Measurements from ENCODE around the gene C10orf67.

Gene C10orf67

GRCh38 chr10:23200586-23200985 is 144.0 kb downstream of the C10orf67 start:
- no peak overlapping the region for H3K27ac ChIP-seq (ENCODE audit: low read depth, low read length)
- no peaks in the 10 kb centered on the region for H3K9me3 ChIP-seq (ENCODE audit: insufficient read depth, low read length)
- H2AFZ ChIP-seq (ENCODE audit: low read depth, low read length, severe bottlenecking) = no peak overlapping the region
- no peaks in the 10 kb centered on the region for H3F3A ChIP-seq (ENCODE audit: insufficient read depth)
- H3K36me3 ChIP-seq (ENCODE audit: low read length) = no peaks in the 10 kb centered on the region
- H3K79me2 ChIP-seq (ENCODE audit: insufficient read depth, low read length) = no peaks in the 10 kb centered on the region
- no peak overlapping the region for H3K4me3 ChIP-seq (ENCODE audit: insufficient read depth, low read length, poor library complexity, severe bottlenecking)
- no peaks in the 10 kb centered on the region for H3K9me2 ChIP-seq (replicated peaks; ENCODE audit: insufficient read depth, low read length)
- no peaks in the 10 kb centered on the region for H3K27me3 ChIP-seq (ENCODE audit: low read length)
- H3K9ac ChIP-seq (ENCODE audit: low read length) = no peak overlapping the region
- no peak overlapping the region for H3K4me2 ChIP-seq (ENCODE audit: low read depth, low read length, poor library complexity, severe bottlenecking)
- H4K20me1 ChIP-seq (ENCODE audit: low read depth, low read length) = no peaks in the 10 kb centered on the region
- no peak for TF ChIP-seq EZH2phosphoT487 (conservative IDR thresholded peaks at IDR 0.05; ENCODE audit: low read length)
- TF ChIP-seq CTCF (IDR thresholded peaks at IDR 0.05; ENCODE audit: insufficient read depth, low read length, poor library complexity, severe bottlenecking) = no peak

GRCh38 chr10:23199768-23200511 is 144.7 kb downstream of the C10orf67 start:
- no peak for TF ChIP-seq CTCF (IDR thresholded peaks at IDR 0.05; ENCODE audit: insufficient read depth, low read length, poor library complexity, severe bottlenecking)
- TF ChIP-seq EZH2phosphoT487 (conservative IDR thresholded peaks at IDR 0.05; ENCODE audit: low read length) = no peak
- H3K4me3 ChIP-seq (ENCODE audit: insufficient read depth, low read length, poor library complexity, severe bottlenecking) = no peak overlapping the region
- no peak overlapping the region for H3K9ac ChIP-seq (ENCODE audit: low read length)
- no peaks in the 10 kb centered on the region for H3K79me2 ChIP-seq (ENCODE audit: insufficient read depth, low read length)
- no peaks in the 10 kb centered on the region for H3K27me3 ChIP-seq (ENCODE audit: low read length)
- H3K9me2 ChIP-seq (replicated peaks; ENCODE audit: insufficient read depth, low read length) = no peaks in the 10 kb centered on the region
- no peaks in the 10 kb centered on the region for H3F3A ChIP-seq (ENCODE audit: insufficient read depth)
- no peaks in the 10 kb centered on the region for H3K36me3 ChIP-seq (ENCODE audit: low read length)
- H3K9me3 ChIP-seq (ENCODE audit: insufficient read depth, low read length) = no peaks in the 10 kb centered on the region
- no peak overlapping the region for H2AFZ ChIP-seq (ENCODE audit: low read depth, low read length, severe bottlenecking)
- H3K4me2 ChIP-seq (ENCODE audit: low read depth, low read length, poor library complexity, severe bottlenecking) = no peak overlapping the region
- H4K20me1 ChIP-seq (ENCODE audit: low read depth, low read length) = no peaks in the 10 kb centered on the region
- no peak overlapping the region for H3K27ac ChIP-seq (ENCODE audit: low read depth, low read length)

DNA sequence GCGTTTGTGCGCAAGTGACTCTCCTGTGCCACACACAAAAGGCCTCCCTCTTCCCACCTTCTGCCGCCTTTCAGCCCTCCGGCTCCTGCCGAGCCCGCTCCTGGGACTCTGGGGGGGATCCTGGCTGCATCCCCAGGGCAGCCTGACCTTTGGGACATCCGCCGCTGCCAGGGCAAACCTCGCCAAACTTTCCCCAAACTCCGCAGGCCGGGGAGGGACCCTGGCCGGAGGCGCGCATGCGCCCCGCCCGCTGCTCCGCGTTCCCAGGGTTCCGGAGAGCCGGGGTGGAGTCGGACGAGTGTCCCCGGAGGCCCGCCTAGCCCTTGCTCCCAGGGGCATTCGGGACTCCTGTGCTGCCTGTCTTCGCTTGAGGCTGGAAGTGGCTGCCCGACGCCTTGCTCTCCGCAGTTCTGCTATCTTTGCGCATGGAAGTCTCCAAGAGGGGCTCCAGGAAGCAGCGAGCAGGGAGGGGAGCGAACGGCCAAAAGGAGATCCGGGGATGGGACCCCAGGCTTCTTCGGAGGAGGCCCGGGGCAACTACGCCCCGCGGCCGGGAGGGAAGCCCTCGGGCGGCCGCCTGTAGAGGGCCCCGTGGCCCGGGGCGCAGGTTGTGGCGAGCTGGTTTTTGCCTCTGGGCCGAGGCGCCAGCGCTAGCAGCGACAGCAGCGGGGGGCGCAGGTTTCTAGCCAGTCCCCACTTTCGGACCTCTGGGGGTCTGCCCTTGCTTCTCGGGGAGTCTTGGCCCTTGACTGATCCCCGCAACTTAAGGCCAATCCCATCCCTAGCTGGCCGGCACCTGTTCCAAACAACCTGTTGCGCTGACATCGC is 145.4 kb downstream of the C10orf67 start:
- no peak overlapping the region for H2AFZ ChIP-seq (ENCODE audit: low read depth, low read length, severe bottlenecking)
- no peaks in the 10 kb centered on the region for H4K20me1 ChIP-seq (ENCODE audit: low read depth, low read length)
- H3K79me2 ChIP-seq (ENCODE audit: insufficient read depth, low read length) = no peaks in the 10 kb centered on the region
- H3K9me3 ChIP-seq (ENCODE audit: insufficient read depth, low read length) = no peaks in the 10 kb centered on the region
- no peaks in the 10 kb centered on the region for H3K27me3 ChIP-seq (ENCODE audit: low read length)
- TF ChIP-seq EZH2phosphoT487 (conservative IDR thresholded peaks at IDR 0.05; ENCODE audit: low read length) (no peak), CTCF (IDR thresholded peaks at IDR 0.05; ENCODE audit: insufficient read depth, low read length, poor library complexity, severe bottlenecking) (no peak)
- H3K36me3 ChIP-seq (ENCODE audit: low read length) = no peaks in the 10 kb centered on the region
- H3K9me2 ChIP-seq (replicated peaks; ENCODE audit: insufficient read depth, low read length) = no peaks in the 10 kb centered on the region
- no peak overlapping the region for H3K4me3 ChIP-seq (ENCODE audit: insufficient read depth, low read length, poor library complexity, severe bottlenecking)
- H3K27ac ChIP-seq (ENCODE audit: low read depth, low read length) = no peak overlapping the region
- no peak overlapping the region for H3K4me2 ChIP-seq (ENCODE audit: low read depth, low read length, poor library complexity, severe bottlenecking)
- H3F3A ChIP-seq (ENCODE audit: insufficient read depth) = no peaks in the 10 kb centered on the region
- no peak overlapping the region for H3K9ac ChIP-seq (ENCODE audit: low read length)
